NAMALWA (cell line): ENCODE data around the gene DNAJB8.

Experiments used
- DNase-seq: peaks from one replicate; pipeline ENCODE4 v3.0.0-alpha.2; 2015; ENCODE audit warnings: low spot score

Gene DNAJB8

GRCh38 chr3:128425142-128425845, 41.4 kb downstream of the DNAJB8 start:
- DNase-seq: no peak

GRCh38 chr3:128424508-128425069, 42.1 kb downstream of the DNAJB8 start:
- DNase-seq: no peak

- DNase-seq: no peak
Observed at GRCh38 chr3:128423525-128424147, 43.1 kb downstream of the DNAJB8 start.

GRCh38 chr3:128422762-128423524, 43.7 kb downstream of the DNAJB8 start:
- DNase-seq: no peak

GRCh38 chr3:128421966-128422365, 44.7 kb downstream of the DNAJB8 start:
- no peak for DNase-seq

- no peak for DNase-seq
Observed at GRCh38 chr3:128421439-128421836, 45.3 kb downstream of the DNAJB8 start.

- DNase-seq: no peak
Observed at GRCh38 chr3:128420720-128421438, 45.8 kb downstream of the DNAJB8 start.

GRCh38 chr3:128420289-128420688, 46.4 kb downstream of the DNAJB8 start:
- DNase-seq: no peak

GRCh38 chr3:128419311-128419710, 47.4 kb downstream of the DNAJB8 start:
- no peak for DNase-seq

- DNase-seq: no peak
Observed at GRCh38 chr3:128418900-128419299, 47.8 kb downstream of the DNAJB8 start.

GRCh38 chr3:128416578-128417211, 50.0 kb downstream of the DNAJB8 start:
- DNase-seq: no peak

- DNase-seq: no peak
Observed at GRCh38 chr3:128415773-128416577, 50.7 kb downstream of the DNAJB8 start.

- DNase-seq: no peak
Observed at GRCh38 chr3:128415200-128415772, 51.4 kb downstream of the DNAJB8 start.

GRCh38 chr3:128413413-128414205, 53.1 kb downstream of the DNAJB8 start:
- DNase-seq: no peak

- no peak for DNase-seq
Observed at GRCh38 chr3:128413003-128413370, 53.7 kb downstream of the DNAJB8 start.
